Activated T-cell treated with anti-CD3 and anti-CD28 coated beads, Interleukin-2, amount 50 U/mL, for 4 hours (primary cell): Measurements from ENCODE around the gene FTO. TPM values are rescaled to one million over a fixed set of nuclear protein-coding genes. Genes with fewer than 3 reads are reported as not detected.

ENCODE experiments used
- ATAC-seq, 2 donors: fragments of 200-7000 bp; cut with Tn5 transposase; one replicate each; pipeline ENCODE4 v1.10.0; 2021
- DNase-seq: peaks from one replicate; pipeline ENCODE4 v3.0.0-alpha.2; 2020
- H3K27me3 Mint-ChIP-seq: one replicate; pipeline ENCODE4 v1.8.0; 2021; ENCODE audit warnings: low read depth, mixed read lengths
- H3K36me3 Mint-ChIP-seq: one replicate; pipeline ENCODE4 v1.8.0; 2022; ENCODE audit warnings: mixed read lengths; ENCODE audit not compliant: insufficient read depth
- H3K4me1 Mint-ChIP-seq: one replicate; pipeline ENCODE4 v1.8.0; 2021; ENCODE audit warnings: low read depth, mixed read lengths
- H3K4me3 Mint-ChIP-seq: one replicate; pipeline ENCODE4 v1.8.0; 2021; ENCODE audit warnings: mild to moderate bottlenecking, moderate library complexity, mixed read lengths
- H3K9me3 Mint-ChIP-seq: one replicate; pipeline ENCODE4 v1.8.0; 2021; ENCODE audit warnings: mixed read lengths
- total RNA-seq, 3 donors: library from RNA; stranded (reverse); gene quantifications; one replicate each; pipeline ENCODE4 v1.2.1, GENCODE V29; 2021

The FTO gene
- total RNA-seq, 3 donors from 2014 or later: 41.3 to 47.8 (median 43.1) TPM

GRCh38 chr16:54097774-54098173 lies 393.8 kb downstream of the FTO start:
- Mint-ChIP-seq H3K36me3 (peaks cover 29% of the 10 kb centered on the region), H3K4me3 (no peak overlapping the region), H3K27me3 (no peaks in the 10 kb centered on the region), H3K9me3 (peaks cover 9% of the 10 kb centered on the region), H3K4me1 (no peaks in the 10 kb centered on the region)
- no peak for ATAC-seq
- no peak for DNase-seq

- DNase-seq (no peak), ATAC-seq (no peak)
- no peak overlapping the region for H3K4me3 Mint-ChIP-seq
- H3K9me3 Mint-ChIP-seq: peaks cover 9% of the 10 kb centered on the region
- no peaks in the 10 kb centered on the region for H3K4me1 Mint-ChIP-seq
- peaks cover 26% of the 10 kb centered on the region for H3K36me3 Mint-ChIP-seq
- H3K27me3 Mint-ChIP-seq: no peaks in the 10 kb centered on the region
Measured at GRCh38 chr16:54098247-54098646, 394.3 kb downstream of the FTO start.

GRCh38 chr16:54099627-54100026 lies 395.7 kb downstream of the FTO start:
- H3K4me1 Mint-ChIP-seq: no peaks in the 10 kb centered on the region
- H3K27me3 Mint-ChIP-seq: no peaks in the 10 kb centered on the region
- ATAC-seq (no peak), DNase-seq (no peak)
- peaks cover 16% of the 10 kb centered on the region for H3K36me3 Mint-ChIP-seq
- H3K9me3 Mint-ChIP-seq: peaks cover 9% of the 10 kb centered on the region
- no peak overlapping the region for H3K4me3 Mint-ChIP-seq

GRCh38 chr16:54102888-54103866 lies 399.2 kb downstream of the FTO start:
- H3K36me3 Mint-ChIP-seq: no peaks in the 10 kb centered on the region
- no peaks in the 10 kb centered on the region for H3K9me3 Mint-ChIP-seq
- H3K4me1 Mint-ChIP-seq: no peaks in the 10 kb centered on the region
- H3K4me3 Mint-ChIP-seq: no peak overlapping the region
- ATAC-seq (no peak), DNase-seq (no peak)
- no peaks in the 10 kb centered on the region for H3K27me3 Mint-ChIP-seq

- no peak overlapping the region for H3K4me3 Mint-ChIP-seq
- no peak for ATAC-seq
- no peak for DNase-seq
- no peaks in the 10 kb centered on the region for H3K27me3 Mint-ChIP-seq
- H3K36me3 Mint-ChIP-seq: peaks cover 13% of the 10 kb centered on the region
- no peaks in the 10 kb centered on the region for H3K9me3 Mint-ChIP-seq
- no peaks in the 10 kb centered on the region for H3K4me1 Mint-ChIP-seq
Measured at GRCh38 chr16:54106057-54106456, 402.1 kb downstream of the FTO start.

- no peaks in the 10 kb centered on the region for H3K4me1 Mint-ChIP-seq
- ATAC-seq: no peak
Measured at GRCh38 chr16:54107583-54108202, 403.7 kb downstream of the FTO start.

GRCh38 chr16:54110016-54110981 lies 406.3 kb downstream of the FTO start:
- Mint-ChIP-seq H3K9me3 (no peaks in the 10 kb centered on the region), H3K27me3 (no peaks in the 10 kb centered on the region), H3K36me3 (peaks cover 30% of the 10 kb centered on the region), H3K4me1 (no peaks in the 10 kb centered on the region), H3K4me3 (no peak overlapping the region)
- ATAC-seq (no peak), DNase-seq (no peak)

More at GRCh38 chr16:54107583-54108202, 403.7 kb downstream of the FTO start:
- Mint-ChIP-seq H3K36me3 (peaks cover 15% of the 10 kb centered on the region), H3K9me3 (no peaks in the 10 kb centered on the region), H3K4me3 (no peak overlapping the region), H3K27me3 (no peaks in the 10 kb centered on the region)
- DNase-seq: no peak

- no peaks in the 10 kb centered on the region for H3K9me3 Mint-ChIP-seq
- no peaks in the 10 kb centered on the region for H3K27me3 Mint-ChIP-seq
- ATAC-seq (no peak), DNase-seq (no peak)
- H3K4me3 Mint-ChIP-seq: no peak overlapping the region
- no peaks in the 10 kb centered on the region for H3K4me1 Mint-ChIP-seq
- peaks cover 41% of the 10 kb centered on the region for H3K36me3 Mint-ChIP-seq
Measured at GRCh38 chr16:54112451-54113206, 408.7 kb downstream of the FTO start.

GRCh38 chr16:54115558-54115957 lies 411.6 kb downstream of the FTO start:
- DNase-seq (no peak), ATAC-seq (no peak)
- Mint-ChIP-seq H3K4me3 (no peak overlapping the region), H3K36me3 (peaks cover 37% of the 10 kb centered on the region), H3K27me3 (no peaks in the 10 kb centered on the region), H3K4me1 (no peaks in the 10 kb centered on the region), H3K9me3 (no peaks in the 10 kb centered on the region)

- Mint-ChIP-seq H3K27me3 (no peaks in the 10 kb centered on the region), H3K9me3 (no peaks in the 10 kb centered on the region), H3K36me3 (peaks cover 34% of the 10 kb centered on the region), H3K4me3 (no peak overlapping the region), H3K4me1 (no peaks in the 10 kb centered on the region)
- ATAC-seq: no peak
- no peak for DNase-seq
Measured at GRCh38 chr16:54116124-54116655, 412.2 kb downstream of the FTO start.

GRCh38 chr16:54118846-54119245 lies 414.9 kb downstream of the FTO start:
- H3K27me3 Mint-ChIP-seq: no peaks in the 10 kb centered on the region
- peaks cover 24% of the 10 kb centered on the region for H3K36me3 Mint-ChIP-seq
- no peak for ATAC-seq
- no peaks in the 10 kb centered on the region for H3K4me1 Mint-ChIP-seq
- no peaks in the 10 kb centered on the region for H3K9me3 Mint-ChIP-seq
- H3K4me3 Mint-ChIP-seq: no peak overlapping the region
- DNase-seq: no peak

GRCh38 chr16:54120846-54121480 lies 417.0 kb downstream of the FTO start:
- H3K4me3 Mint-ChIP-seq: no peak overlapping the region
- ATAC-seq (no peak), DNase-seq (no peak)
- H3K36me3 Mint-ChIP-seq: peaks cover 14% of the 10 kb centered on the region
- no peaks in the 10 kb centered on the region for H3K4me1 Mint-ChIP-seq
- no peaks in the 10 kb centered on the region for H3K27me3 Mint-ChIP-seq
- no peaks in the 10 kb centered on the region for H3K9me3 Mint-ChIP-seq
